Trophoblast cell (in vitro differentiated cells and primary cell): Measurements from ENCODE around the gene FNDC3B.

ENCODE experiments used
- DNase-seq, 2 donors: peaks; one replicate each; pipeline ENCODE4 v3.0.0-alpha.2; 2016
- H2AFZ ChIP-seq: 2 replicates; pipeline ENCODE4 v1.6.1; 2013; ENCODE audit warnings: low read length, moderate library complexity, mild to moderate bottlenecking; ENCODE audit not compliant: insufficient read depth, poor library complexity
- H2AK5ac ChIP-seq: 2 replicates; pipeline ENCODE4 v1.6.1; 2013; ENCODE audit warnings: mild to moderate bottlenecking, low read length
- H2BK120ac ChIP-seq: 2 replicates; pipeline ENCODE4 v1.6.1; 2013; ENCODE audit warnings: low read length, mild to moderate bottlenecking, moderate library complexity; ENCODE audit not compliant: insufficient read depth, poor library complexity
- H2BK12ac ChIP-seq: 2 replicates; pipeline ENCODE4 v1.6.1; 2013; ENCODE audit warnings: mild to moderate bottlenecking, low read length, moderate library complexity
- H2BK5ac ChIP-seq: 2 replicates; pipeline ENCODE4 v1.6.1; 2013; ENCODE audit warnings: low read length, low read depth, moderate library complexity, mild to moderate bottlenecking; ENCODE audit not compliant: poor library complexity
- H3K14ac ChIP-seq: 2 replicates; pipeline ENCODE4 v1.6.1; 2013; ENCODE audit warnings: mild to moderate bottlenecking, low read length
- H3K18ac ChIP-seq: 2 replicates; pipeline ENCODE4 v1.6.1; 2013; ENCODE audit warnings: mild to moderate bottlenecking, low read length
- H3K23ac ChIP-seq: 2 replicates; pipeline ENCODE4 v1.6.1; 2013; ENCODE audit warnings: low read length
- H3K27ac ChIP-seq: 2 replicates; pipeline ENCODE4 v1.5.1; 2013; ENCODE audit warnings: low read depth, mild to moderate bottlenecking, inconsistent platforms, low read length, moderate library complexity
- H3K27me3 ChIP-seq: 2 replicates; pipeline ENCODE4 v1.6.1; 2013; ENCODE audit warnings: inconsistent platforms, mild to moderate bottlenecking, low read length, moderate library complexity; ENCODE audit not compliant: insufficient read depth
- H3K36me3 ChIP-seq, 2 experiments: 1 replicate in 1 of 2; 2 replicates in 1 of 2; pipeline ENCODE4 v1.6.1; 2013; ENCODE audit warnings: low read length in 2 of 2, mild to moderate bottlenecking in 2 of 2, moderate library complexity in 1 of 2; ENCODE audit not compliant: insufficient read depth in 2 of 2, control insufficient read depth in 1 of 2
- H3K4ac ChIP-seq: 2 replicates; pipeline ENCODE4 v1.6.1; 2013; ENCODE audit warnings: low read depth, mild to moderate bottlenecking, low read length, moderate library complexity
- H3K4me1 ChIP-seq, 2 experiments: 1 replicate in 1 of 2; 2 replicates in 1 of 2; pipeline ENCODE4 v1.6.1; 2013; ENCODE audit warnings: low read length in 2 of 2, mild to moderate bottlenecking in 2 of 2, moderate library complexity in 1 of 2; ENCODE audit not compliant: insufficient read depth in 2 of 2, control insufficient read depth in 1 of 2
- H3K4me2 ChIP-seq: 2 replicates; pipeline ENCODE4 v1.6.1; 2013; ENCODE audit warnings: inconsistent platforms, mild to moderate bottlenecking, low read length, moderate library complexity
- H3K4me3 ChIP-seq: 2 replicates; pipeline ENCODE4 v1.5.1; 2013; ENCODE audit warnings: mild to moderate bottlenecking, low read depth, low read length, inconsistent platforms
- H3K79me1 ChIP-seq: one replicate; pipeline ENCODE4 v1.6.1; 2013; ENCODE audit warnings: low read length
- H3K79me2 ChIP-seq: 2 replicates; pipeline ENCODE4 v1.6.1; 2013; ENCODE audit warnings: low read length, mild to moderate bottlenecking; ENCODE audit not compliant: control insufficient read depth, insufficient read depth, poor library complexity
- H3K9ac ChIP-seq: 2 replicates; pipeline ENCODE4 v1.6.1; 2013; ENCODE audit warnings: mild to moderate bottlenecking, low read length
- H3K9me3 ChIP-seq: 2 replicates; pipeline ENCODE4 v1.6.1; 2013; ENCODE audit warnings: low read depth, mild to moderate bottlenecking, control low read depth, inconsistent platforms, low read length; ENCODE audit not compliant: insufficient read depth
- H4K12ac ChIP-seq: 2 replicates; pipeline ENCODE4 v1.6.1; 2013; ENCODE audit warnings: low read depth, mild to moderate bottlenecking, low read length, moderate library complexity
- H4K8ac ChIP-seq: 2 replicates; pipeline ENCODE4 v1.6.1; 2013; ENCODE audit warnings: low read depth, mild to moderate bottlenecking, low read length, moderate library complexity
- H4K91ac ChIP-seq: one replicate; pipeline ENCODE4 v1.6.1; 2013; ENCODE audit warnings: low read depth, mild to moderate bottlenecking, low read length, moderate library complexity
- WGBS: extraction: QIAGEN DNeasy Blood & Tissue Kit; methylation state at CpG from one replicate; pipeline ENCODE4 v1.1.7; 2013; ENCODE audit warnings: missing lambda C conversion rate; ENCODE audit not compliant: insufficient read length, insufficient coverage; ENCODE audit errors: extremely low coverage; 5-methylcytosine and 5-hydroxymethylcytosine counted together

The FNDC3B gene

GRCh38 chr3:172170073-172170709 lies 130.8 kb downstream of the FNDC3B start:
- Histone ChIP-seq H2AK5ac (no peak overlapping the region), H4K12ac (no peak overlapping the region), H4K8ac (no peak overlapping the region), H3K23ac (no peak overlapping the region), H3K36me3 (no peaks in the 10 kb centered on the region), H3K9me3 (no peaks in the 10 kb centered on the region), H3K4ac (peak overlapping the region; percentile 87), H4K91ac (no peak overlapping the region), H3K79me1 (no peaks in the 10 kb centered on the region), H3K18ac (no peak overlapping the region), H3K4me3 (no peak overlapping the region), H2AFZ (no peak overlapping the region), H2BK12ac (peak overlapping the region; percentile 82), H2BK5ac (no peak overlapping the region), H3K27me3 (no peaks in the 10 kb centered on the region), H3K4me2 (no peak overlapping the region), H3K79me2 (peaks cover 4% of the 10 kb centered on the region), H2BK120ac (peak overlapping the region; percentile 44), H3K27ac (no peak overlapping the region), H3K9ac (no peak overlapping the region), H3K14ac (no peak overlapping the region), H3K4me1 (peaks cover 8 to 16% of the 10 kb centered on the region in 2 experiments)
- no peak for DNase-seq
- no CpG with 5 or more reads among the region's 5 CpGs for WGBS

- H3K4me3 ChIP-seq: no peak overlapping the region
- no peak overlapping the region for H3K23ac ChIP-seq
- no peak overlapping the region for H3K4me2 ChIP-seq
- peaks cover 8 to 16% of the 10 kb centered on the region in 2 experiments for H3K4me1 ChIP-seq
- peaks cover 4% of the 10 kb centered on the region for H3K79me2 ChIP-seq
- H2BK12ac ChIP-seq: no peak overlapping the region
- H4K91ac ChIP-seq: no peak overlapping the region
- no peak overlapping the region for H3K27ac ChIP-seq
- H2BK5ac ChIP-seq: no peak overlapping the region
- no peak overlapping the region for H2BK120ac ChIP-seq
- H3K36me3 ChIP-seq: no peaks in the 10 kb centered on the region
- H3K4ac ChIP-seq: no peak overlapping the region
- H4K12ac ChIP-seq: no peak overlapping the region
- H3K27me3 ChIP-seq: no peaks in the 10 kb centered on the region
- no peak overlapping the region for H2AK5ac ChIP-seq
- no peak overlapping the region for H3K14ac ChIP-seq
- H2AFZ ChIP-seq: no peak overlapping the region
- H3K18ac ChIP-seq: no peak overlapping the region
- H3K79me1 ChIP-seq: no peaks in the 10 kb centered on the region
- no peak overlapping the region for H4K8ac ChIP-seq
- no peak for DNase-seq
- no peaks in the 10 kb centered on the region for H3K9me3 ChIP-seq
- no peak overlapping the region for H3K9ac ChIP-seq
Observed at GRCh38 chr3:172170841-172171240, 131.5 kb downstream of the FNDC3B start.

GRCh38 chr3:172171396-172172075 lies 132.2 kb downstream of the FNDC3B start:
- Histone ChIP-seq H2BK120ac (no peak overlapping the region), H3K18ac (no peak overlapping the region), H3K27ac (no peak overlapping the region), H2BK5ac (no peak overlapping the region), H3K79me1 (no peaks in the 10 kb centered on the region), H3K36me3 (no peaks in the 10 kb centered on the region), H3K23ac (no peak overlapping the region), H3K4me1 (peaks cover 8 to 15% of the 10 kb centered on the region in 2 experiments), H4K91ac (no peak overlapping the region), H3K9me3 (no peaks in the 10 kb centered on the region), H2BK12ac (no peak overlapping the region), H3K14ac (no peak overlapping the region), H2AK5ac (no peak overlapping the region), H3K9ac (no peak overlapping the region), H3K79me2 (peaks cover 4% of the 10 kb centered on the region), H3K4me2 (no peak overlapping the region), H3K4ac (no peak overlapping the region), H2AFZ (no peak overlapping the region), H4K8ac (no peak overlapping the region), H3K4me3 (no peak overlapping the region), H4K12ac (no peak overlapping the region), H3K27me3 (no peaks in the 10 kb centered on the region)
- DNase-seq: no peak
- WGBS: no CpG with 5 or more reads among the region's 2 CpGs

- Histone ChIP-seq H2AFZ (no peak overlapping the region), H2BK120ac (no peak overlapping the region), H3K27ac (no peak overlapping the region), H3K14ac (no peak overlapping the region), H3K4ac (no peak overlapping the region), H4K91ac (no peak overlapping the region), H3K9ac (no peak overlapping the region), H2AK5ac (no peak overlapping the region), H3K27me3 (no peaks in the 10 kb centered on the region), H3K79me1 (no peaks in the 10 kb centered on the region), H3K23ac (no peak overlapping the region), H3K9me3 (no peaks in the 10 kb centered on the region), H4K8ac (no peak overlapping the region), H4K12ac (no peak overlapping the region), H3K36me3 (no peaks in the 10 kb centered on the region), H3K4me2 (no peak overlapping the region), H2BK5ac (no peak overlapping the region), H3K4me1 (peaks cover 8 to 14% of the 10 kb centered on the region in 2 experiments), H3K79me2 (peaks cover 4% of the 10 kb centered on the region), H3K18ac (no peak overlapping the region), H2BK12ac (no peak overlapping the region), H3K4me3 (no peak overlapping the region)
- no CpG with 5 or more reads among the region's 13 CpGs for WGBS
- DNase-seq: peak; percentile 70 to 86
Observed at GRCh38 chr3:172173316-172174254, 134.2 kb downstream of the FNDC3B start.
